ENCODE data around the gene FHIT.

FHIT gene

GRCh38 chr3:61223451-61223850 lies 27.8 kb downstream of the FHIT start:
- Histone ChIP-seq H3K4me3 (ENCODE audit: low read length) (no peak overlapping the region), H3K79me2 (ENCODE audit: control insufficient read depth, low read length) (peaks cover 3% of the 10 kb centered on the region; the same call in 1 of the 2 replicates), H3K36me3 (ENCODE audit: control insufficient read depth, low read length) (no peaks in the 10 kb centered on the region), H3K27ac (ENCODE audit: low read depth, low read length) (no peak overlapping the region), H3F3A (ENCODE audit: control insufficient read depth, insufficient read depth) (no peaks in the 10 kb centered on the region), H3K9me3 (ENCODE audit: control insufficient read depth, insufficient read depth, low read length) (no peaks in the 10 kb centered on the region), H4K20me1 (ENCODE audit: control insufficient read depth, insufficient read depth, low read depth, low read length) (no peaks in the 10 kb centered on the region), H3K9me2 (replicated peaks; ENCODE audit: control insufficient read depth, low read length) (no peaks in the 10 kb centered on the region), H3K27me3 (ENCODE audit: control insufficient read depth, low read length) (no peaks in the 10 kb centered on the region), H3K4me2 (ENCODE audit: low read length) (no peak overlapping the region), H3K4me1 (ENCODE audit: control insufficient read depth, low read length) (no peaks in the 10 kb centered on the region)
- TF ChIP-seq EZH2phosphoT487 (IDR thresholded peaks at IDR 0.05; ENCODE audit: borderline replicate concordance, low read length) (no peak), CTCF (IDR thresholded peaks at IDR 0.05; ENCODE audit: low read depth, low read length, poor library complexity, severe bottlenecking) (no peak)

GRCh38 chr3:61222467-61222866 lies 28.8 kb downstream of the FHIT start:
- H3K4me2 ChIP-seq (ENCODE audit: low read length): no peak overlapping the region
- H3K27ac ChIP-seq (ENCODE audit: low read depth, low read length): no peak overlapping the region
- H3K9me3 ChIP-seq (ENCODE audit: control insufficient read depth, insufficient read depth, low read length): no peaks in the 10 kb centered on the region
- no peaks in the 10 kb centered on the region for H3K27me3 ChIP-seq (ENCODE audit: control insufficient read depth, low read length)
- H3K9me2 ChIP-seq (replicated peaks; ENCODE audit: control insufficient read depth, low read length): no peaks in the 10 kb centered on the region
- TF ChIP-seq CTCF (IDR thresholded peaks at IDR 0.05; ENCODE audit: low read depth, low read length, poor library complexity, severe bottlenecking) (no peak), EZH2phosphoT487 (IDR thresholded peaks at IDR 0.05; ENCODE audit: borderline replicate concordance, low read length) (no peak)
- H3K4me1 ChIP-seq (ENCODE audit: control insufficient read depth, low read length): no peaks in the 10 kb centered on the region
- no peak overlapping the region for H3K4me3 ChIP-seq (ENCODE audit: low read length)
- H3F3A ChIP-seq (ENCODE audit: control insufficient read depth, insufficient read depth): no peaks in the 10 kb centered on the region
- H3K36me3 ChIP-seq (ENCODE audit: control insufficient read depth, low read length): no peaks in the 10 kb centered on the region
- H3K79me2 ChIP-seq (ENCODE audit: control insufficient read depth, low read length): peaks cover 4% of the 10 kb centered on the region; the same call in 1 of the 2 replicates
- H4K20me1 ChIP-seq (ENCODE audit: control insufficient read depth, insufficient read depth, low read depth, low read length): no peaks in the 10 kb centered on the region

GRCh38 chr3:61221759-61222362 lies 29.4 kb downstream of the FHIT start:
- no peaks in the 10 kb centered on the region for H3K4me1 ChIP-seq (ENCODE audit: control insufficient read depth, low read length)
- no peak overlapping the region for H3K27ac ChIP-seq (ENCODE audit: low read depth, low read length)
- no peaks in the 10 kb centered on the region for H3K27me3 ChIP-seq (ENCODE audit: control insufficient read depth, low read length)
- peaks cover 7% of the 10 kb centered on the region; the same call in 1 of the 2 replicates for H3K79me2 ChIP-seq (ENCODE audit: control insufficient read depth, low read length)
- H3K9me3 ChIP-seq (ENCODE audit: control insufficient read depth, insufficient read depth, low read length): no peaks in the 10 kb centered on the region; the same call in 1 of the 2 replicates
- H3K36me3 ChIP-seq (ENCODE audit: control insufficient read depth, low read length): no peaks in the 10 kb centered on the region
- TF ChIP-seq EZH2phosphoT487 (IDR thresholded peaks at IDR 0.05; ENCODE audit: borderline replicate concordance, low read length) (no peak), CTCF (IDR thresholded peaks at IDR 0.05; ENCODE audit: low read depth, low read length, poor library complexity, severe bottlenecking) (no peak)
- H3F3A ChIP-seq (ENCODE audit: control insufficient read depth, insufficient read depth): no peaks in the 10 kb centered on the region
- H3K4me2 ChIP-seq (ENCODE audit: low read length): no peak overlapping the region
- H3K4me3 ChIP-seq (ENCODE audit: low read length): no peak overlapping the region
- no peaks in the 10 kb centered on the region for H3K9me2 ChIP-seq (replicated peaks; ENCODE audit: control insufficient read depth, low read length)
- no peaks in the 10 kb centered on the region for H4K20me1 ChIP-seq (ENCODE audit: control insufficient read depth, insufficient read depth, low read depth, low read length)
